NT2/D1 (cell line): ENCODE data around the gene MS4A6E.

ENCODE experiments used
- DNase-seq: peaks from one replicate; pipeline ENCODE4 v3.0.0-alpha.2; 2011; ENCODE audit warnings: low read depth, low spot score
- H3K27me3 ChIP-seq: 2 replicates; pipeline ENCODE4 v1.6.0; 2011; ENCODE audit warnings: mild to moderate bottlenecking; ENCODE audit not compliant: insufficient read length, insufficient read depth
- H3K36me3 ChIP-seq: 2 replicates; pipeline ENCODE4 v1.6.1; 2011; ENCODE audit warnings: mild to moderate bottlenecking, low read length, mixed read lengths; ENCODE audit not compliant: insufficient read depth, insufficient read length
- H3K4me1 ChIP-seq: 2 replicates; pipeline ENCODE4 v1.5.1; 2011; ENCODE audit not compliant: insufficient read depth, insufficient read length
- H3K4me3 ChIP-seq: 2 replicates; pipeline ENCODE4 v1.5.1; 2011; ENCODE audit warnings: low read depth; ENCODE audit not compliant: insufficient read length
- H3K9ac ChIP-seq: 2 replicates; pipeline ENCODE4 v1.6.0; 2011; ENCODE audit warnings: low read depth; ENCODE audit not compliant: insufficient read length
- H3K9me3 ChIP-seq: 2 replicates; pipeline ENCODE4 v1.5.1; 2011; ENCODE audit warnings: mild to moderate bottlenecking, low read length; ENCODE audit not compliant: insufficient read depth
- SUZ12 ChIP-seq: IDR thresholded peaks from 2 replicates; pipeline ENCODE4 v1.6.1; 2011; ENCODE audit not compliant: insufficient read length, insufficient read depth; ENCODE audit errors: extremely low read depth
- YY1 ChIP-seq: IDR thresholded peaks from 2 replicates; pipeline ENCODE4 v1.6.1; 2011; ENCODE audit not compliant: insufficient read length, insufficient read depth
- ZNF274 ChIP-seq: IDR thresholded peaks from 2 replicates; pipeline ENCODE4 v1.6.1; 2011; ENCODE audit warnings: mild to moderate bottlenecking, low read depth, low read length

Gene MS4A6E

DNA sequence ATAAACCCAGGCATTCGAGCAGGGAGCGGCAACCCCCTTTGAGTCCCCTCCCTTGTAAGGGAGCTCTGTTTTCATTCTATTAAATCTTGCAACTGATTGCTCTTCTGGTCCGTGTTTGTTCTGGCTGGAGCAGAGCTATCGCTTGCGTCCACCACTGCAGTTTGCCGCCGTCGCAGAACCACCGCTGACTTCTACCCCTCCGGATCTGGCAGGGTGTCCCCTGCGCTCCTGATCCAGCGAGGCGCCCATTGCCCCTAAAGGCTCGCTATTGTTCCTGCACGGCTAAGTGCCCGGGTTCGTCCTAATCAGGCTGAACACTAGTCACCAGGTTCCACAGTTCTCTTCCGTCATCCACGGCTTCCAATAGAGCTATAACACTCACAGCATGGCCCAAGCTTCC lies 40.8 kb downstream of the MS4A6E start:
- Histone ChIP-seq H3K36me3 (no peaks in the 10 kb centered on the region), H3K27me3 (no peaks in the 10 kb centered on the region)
- TF ChIP-seq YY1 (no peak), ZNF274 (no peak), SUZ12 (no peak)

DNA sequence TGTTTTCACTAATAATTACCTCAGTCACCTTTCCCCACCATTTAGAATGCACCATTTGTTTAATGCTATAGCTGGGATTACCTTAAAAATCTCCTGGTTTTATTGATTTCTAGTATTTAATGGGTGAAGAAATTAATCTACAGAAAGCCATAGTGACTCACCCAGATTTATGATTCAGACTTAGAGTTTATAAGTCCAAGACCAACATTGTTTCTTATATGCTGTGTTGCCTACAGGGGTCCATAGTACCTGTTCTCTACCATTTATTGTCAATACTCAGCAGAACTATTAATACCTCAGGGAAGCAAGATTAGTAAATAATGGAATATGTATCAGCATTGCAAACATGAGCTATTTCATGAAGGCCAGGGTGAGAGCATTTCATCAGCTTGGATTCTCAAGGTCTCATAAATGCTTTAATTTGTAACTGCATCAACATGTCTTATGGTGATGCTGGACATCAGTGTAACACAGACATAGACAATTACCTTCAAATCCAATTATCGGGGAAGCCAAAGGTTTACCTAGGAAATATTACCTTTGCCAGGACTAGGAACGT lies 43.3 kb downstream of the MS4A6E start:
- TF ChIP-seq SUZ12 (no peak), YY1 (no peak), ZNF274 (no peak)
- no peaks in the 10 kb centered on the region for H3K27me3 ChIP-seq
- H3K9me3 ChIP-seq: peaks cover 18% of the 10 kb centered on the region; the same call in 1 of the 2 replicates
- H3K36me3 ChIP-seq: no peaks in the 10 kb centered on the region
- H3K4me3 ChIP-seq: no peak overlapping the region
- H3K4me1 ChIP-seq: no peaks in the 10 kb centered on the region
- DNase-seq: no peak
- no peak overlapping the region for H3K9ac ChIP-seq

More for the DNA sequence above, 40.8 kb downstream of the MS4A6E start:
- Histone ChIP-seq H3K4me3 (no peak overlapping the region), H3K9me3 (peaks cover 18% of the 10 kb centered on the region; the same call in 1 of the 2 replicates), H3K9ac (no peak overlapping the region), H3K4me1 (no peaks in the 10 kb centered on the region)
- DNase-seq: no peak

DNA sequence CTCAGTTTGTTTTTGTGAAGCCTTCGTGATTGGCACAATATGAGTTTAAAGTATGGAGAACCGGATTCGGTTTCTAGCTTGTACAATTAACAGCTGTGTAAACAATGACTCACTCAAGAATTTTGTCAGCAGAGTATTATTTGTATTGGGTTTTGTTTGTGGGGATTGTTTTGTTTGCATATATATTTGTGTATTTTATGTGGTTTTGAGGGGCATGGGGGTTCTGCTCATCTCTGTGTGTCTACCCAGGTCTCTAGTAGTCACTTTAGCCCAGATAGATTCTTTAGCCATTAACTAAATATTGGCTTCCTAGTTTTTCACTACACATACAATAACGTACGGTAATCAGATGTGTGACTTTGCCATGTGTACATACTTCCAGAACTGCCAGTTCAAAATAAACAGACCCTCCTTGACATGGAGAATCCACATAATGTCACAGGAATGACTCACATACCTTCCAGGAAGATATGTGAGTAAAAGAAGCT lies 43.8 kb downstream of the MS4A6E start:
- Histone ChIP-seq H3K27me3 (no peaks in the 10 kb centered on the region), H3K4me3 (no peak overlapping the region), H3K4me1 (no peaks in the 10 kb centered on the region), H3K36me3 (no peaks in the 10 kb centered on the region), H3K9me3 (peaks cover 18% of the 10 kb centered on the region; the same call in 1 of the 2 replicates), H3K9ac (no peak overlapping the region)
- DNase-seq: no peak
- TF ChIP-seq ZNF274 (no peak), YY1 (no peak), SUZ12 (no peak)

DNA sequence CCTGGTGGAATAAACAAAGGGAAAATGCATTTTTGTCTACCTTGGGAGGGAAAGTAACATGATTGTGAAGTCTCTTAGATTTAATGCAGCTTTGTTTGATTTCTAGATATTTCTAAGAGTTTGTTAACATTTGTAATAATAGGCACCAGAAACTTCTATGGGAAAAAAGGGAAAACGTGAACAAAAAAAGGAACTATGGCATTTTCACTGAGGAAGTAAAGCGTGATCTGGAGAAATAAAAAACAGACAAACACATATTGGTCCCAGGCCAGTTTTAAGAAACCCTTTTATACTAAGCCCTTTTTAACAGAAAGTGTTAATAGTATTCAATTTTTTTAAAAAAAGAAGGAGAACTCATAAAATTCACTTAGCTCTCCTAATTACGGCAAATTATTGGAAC lies 44.3 kb downstream of the MS4A6E start:
- Histone ChIP-seq H3K9ac (no peak overlapping the region), H3K4me3 (no peak overlapping the region), H3K9me3 (peaks cover 18% of the 10 kb centered on the region; the same call in 1 of the 2 replicates), H3K36me3 (no peaks in the 10 kb centered on the region), H3K27me3 (no peaks in the 10 kb centered on the region), H3K4me1 (no peaks in the 10 kb centered on the region)
- no peak for TF ChIP-seq ZNF274
- TF ChIP-seq SUZ12: no peak
- no peak for TF ChIP-seq YY1
- no peak for DNase-seq

DNA sequence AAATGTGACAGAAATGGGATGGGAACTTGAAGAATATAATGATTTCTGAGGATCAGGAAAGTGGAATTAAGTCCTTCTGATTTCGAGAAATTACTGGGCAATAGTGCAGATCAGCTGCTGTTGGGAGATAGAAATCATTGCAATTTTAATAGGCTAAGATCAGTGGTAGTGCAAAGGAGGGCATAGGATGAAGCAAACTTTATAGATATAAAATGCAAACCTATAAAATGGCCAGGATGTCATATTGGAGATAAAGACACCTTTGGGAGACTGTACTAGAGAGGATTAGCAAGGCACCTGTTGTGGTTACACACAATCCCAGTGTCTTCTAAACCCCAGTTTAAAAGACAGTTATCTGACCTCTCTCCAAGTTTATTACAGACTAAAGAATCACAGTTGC lies 44.8 kb downstream of the MS4A6E start:
- no peaks in the 10 kb centered on the region for H3K4me1 ChIP-seq
- no peak overlapping the region for H3K4me3 ChIP-seq
- no peak for DNase-seq
- no peak overlapping the region for H3K9ac ChIP-seq
- no peaks in the 10 kb centered on the region for H3K36me3 ChIP-seq
- TF ChIP-seq SUZ12 (no peak), ZNF274 (no peak), YY1 (no peak)
- peaks cover 18% of the 10 kb centered on the region; the same call in 1 of the 2 replicates for H3K9me3 ChIP-seq
- H3K27me3 ChIP-seq: no peaks in the 10 kb centered on the region

DNA sequence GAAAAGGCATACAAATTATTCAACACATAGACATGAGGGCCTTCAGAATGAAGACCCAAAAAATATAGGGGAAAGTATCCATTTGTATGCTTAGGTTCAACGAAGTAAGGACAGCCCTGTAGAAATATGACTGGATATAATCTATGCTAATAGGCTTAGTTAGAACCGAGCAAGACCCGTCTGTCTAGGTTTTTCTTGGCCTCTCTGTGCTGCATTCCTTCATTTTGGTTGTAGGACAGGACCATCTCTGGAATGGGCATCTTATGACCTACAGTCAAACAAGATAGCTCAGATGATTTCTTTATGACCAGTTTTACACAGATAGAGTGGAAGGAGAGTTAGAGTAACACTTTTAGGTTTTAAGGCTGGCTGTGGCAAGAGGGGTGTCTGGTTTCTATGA lies 45.7 kb downstream of the MS4A6E start:
- peaks cover 14% of the 10 kb centered on the region; the same call in 1 of the 2 replicates for H3K9me3 ChIP-seq
- DNase-seq: no peak
- no peak overlapping the region for H3K4me3 ChIP-seq
- TF ChIP-seq YY1: no peak
- no peak for TF ChIP-seq SUZ12
- TF ChIP-seq ZNF274: no peak
- no peaks in the 10 kb centered on the region for H3K36me3 ChIP-seq
- H3K9ac ChIP-seq: no peak overlapping the region
- H3K27me3 ChIP-seq: no peaks in the 10 kb centered on the region
- no peaks in the 10 kb centered on the region for H3K4me1 ChIP-seq

DNA sequence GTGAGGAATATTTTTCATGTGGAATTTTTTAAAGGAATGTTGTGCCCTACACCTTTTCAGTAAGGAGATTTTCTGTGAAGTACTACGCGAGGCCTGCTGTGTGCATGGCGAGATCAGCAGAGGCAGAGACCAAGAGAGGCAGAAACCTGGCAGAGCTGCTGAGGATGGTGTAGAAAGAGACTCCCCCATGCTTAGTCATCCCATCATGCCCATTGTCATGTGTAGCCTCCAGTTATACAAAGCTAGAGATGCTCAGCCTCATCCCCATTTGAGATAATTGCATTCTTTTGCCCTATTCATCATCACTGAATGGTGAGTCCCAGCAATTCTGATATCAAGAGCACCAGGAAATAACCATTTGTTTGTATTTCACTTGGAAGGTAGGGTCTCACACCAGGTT lies 48.3 kb downstream of the MS4A6E start:
- Histone ChIP-seq H3K27me3 (no peaks in the 10 kb centered on the region), H3K4me1 (no peaks in the 10 kb centered on the region), H3K4me3 (no peak overlapping the region), H3K9me3 (no peaks in the 10 kb centered on the region), H3K36me3 (no peaks in the 10 kb centered on the region), H3K9ac (no peak overlapping the region)
- no peak for TF ChIP-seq ZNF274
- TF ChIP-seq YY1: no peak
- no peak for TF ChIP-seq SUZ12
- no peak for DNase-seq

DNA sequence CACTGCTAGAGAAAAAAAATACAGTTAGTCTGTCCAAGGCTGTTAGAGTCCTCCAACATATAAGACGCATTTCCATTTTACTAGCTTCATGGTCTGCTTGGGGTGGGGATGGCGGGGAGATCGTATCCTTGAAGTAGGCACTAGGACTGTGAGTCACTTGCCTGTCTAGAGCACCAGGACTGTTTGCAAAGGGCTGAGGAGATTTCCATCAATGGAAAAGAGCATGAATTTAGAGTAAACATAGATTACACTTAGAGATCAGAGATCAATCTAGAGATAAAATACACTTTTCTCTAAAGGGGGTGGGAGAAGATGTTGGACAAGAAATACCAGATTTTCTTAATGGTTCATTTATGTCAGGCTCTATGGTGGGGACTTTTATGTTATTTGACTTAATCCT lies 49.5 kb downstream of the MS4A6E start:
- H3K36me3 ChIP-seq: no peaks in the 10 kb centered on the region
- no peaks in the 10 kb centered on the region for H3K27me3 ChIP-seq
- no peaks in the 10 kb centered on the region for H3K4me1 ChIP-seq
- no peaks in the 10 kb centered on the region for H3K9me3 ChIP-seq
- DNase-seq: no peak
- H3K9ac ChIP-seq: no peak overlapping the region
- no peak for TF ChIP-seq YY1
- TF ChIP-seq ZNF274: no peak
- no peak for TF ChIP-seq SUZ12
- no peak overlapping the region for H3K4me3 ChIP-seq
